ENCODE results near the gene GAB4.

GRCh38 chr22:17013396-17014100, 5.5 kb upstream of the GAB4 start:
- TF ChIP-seq CTCF (IDR thresholded peaks at IDR 0.05; ENCODE audit: low read depth, low read length) = no peak
- TF ChIP-seq, protein P1, sequence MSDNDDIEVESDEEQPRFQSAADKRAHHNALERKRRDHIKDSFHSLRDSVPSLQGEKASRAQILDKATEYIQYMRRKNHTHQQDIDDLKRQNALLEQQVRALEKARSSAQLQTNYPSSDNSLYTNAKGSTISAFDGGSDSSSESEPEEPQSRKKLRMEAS (IDR thresholded peaks at IDR 0.05; ENCODE audit: low read depth, low read length) = no peak
- no peak for TF ChIP-seq POLR2A (IDR thresholded peaks at IDR 0.05; ENCODE audit: extremely low read depth, insufficient read length)
